GM12891 (cell line): ENCODE data around the gene NKX3-2.

ENCODE experiments used
- POLR2A ChIP-seq: IDR thresholded peaks from 2 replicates; pipeline ENCODE4 v1.6.1; 2011; ENCODE audit warnings: low read depth, low read length, control low read depth
- POLR2AphosphoS5 ChIP-seq: IDR thresholded peaks from 2 replicates; pipeline ENCODE4 v1.6.1; 2011; ENCODE audit warnings: low read depth, low read length, control low read depth
- TAF1 ChIP-seq: IDR thresholded peaks from 2 replicates; pipeline ENCODE4 v1.6.1; 2011; ENCODE audit warnings: low read depth, low read length, control low read depth

GRCh38 chr4:13546941-13547484 is 2.7 kb upstream of the NKX3-2 start:
- TF ChIP-seq TAF1 (no peak), POLR2A (no peak), POLR2AphosphoS5 (no peak)
